Neural progenitor cell (in vitro differentiated cells): ENCODE data around the gene NPHP4. TPM values are rescaled to one million over a fixed set of nuclear protein-coding genes. Genes with fewer than 3 reads are reported as not detected.

Experiments used
- DNase-seq: peaks from one replicate; pipeline ENCODE4 v3.0.0-alpha.2; 2016; ENCODE audit warnings: low spot score
- H2AFZ ChIP-seq: fragments of 200-600 bp; sonication (generic); replicated peaks from 2 replicates; pipeline ENCODE4 v1.6.1; 2016; ENCODE audit warnings: antibody characterized with exemption
- H3F3A ChIP-seq: fragments of 200-600 bp; sonication (generic); 2 replicates; pipeline ENCODE4 v1.6.1; 2016; ENCODE audit warnings: antibody characterized with exemption, low read depth
- H3K27ac ChIP-seq: fragments of 200-600 bp; sonication (generic); 2 replicates; pipeline ENCODE4 v1.5.1; 2016; ENCODE audit warnings: mild to moderate bottlenecking
- H3K27me3 ChIP-seq: fragments of 200-600 bp; sonication (generic); 2 replicates; pipeline ENCODE4 v1.6.1; 2016; ENCODE audit warnings: mild to moderate bottlenecking, moderate library complexity
- H3K36me3 ChIP-seq: fragments of 200-600 bp; sonication (generic); 2 replicates; pipeline ENCODE4 v1.5.1; 2016
- H3K4me1 ChIP-seq: fragments of 200-600 bp; sonication (generic); 2 replicates; pipeline ENCODE4 v1.6.1; 2016; ENCODE audit warnings: mixed run types
- H3K4me2 ChIP-seq: fragments of 200-600 bp; sonication (generic); 2 replicates; pipeline ENCODE4 v1.6.1; 2016
- H3K4me3 ChIP-seq: fragments of 200-600 bp; sonication (generic); 2 replicates; pipeline ENCODE4 v1.5.1; 2016
- H3K79me2 ChIP-seq: fragments of 200-600 bp; sonication (generic); 2 replicates; pipeline ENCODE4 v1.6.1; 2016; ENCODE audit warnings: low read depth
- H3K9ac ChIP-seq: fragments of 200-600 bp; sonication (generic); 2 replicates; pipeline ENCODE4 v1.6.1; 2016
- H3K9me3 ChIP-seq: fragments of 200-600 bp; sonication (generic); 2 replicates; pipeline ENCODE4 v1.5.1; 2016; ENCODE audit warnings: low read depth
- H4K20me1 ChIP-seq: fragments of 200-600 bp; sonication (generic); 2 replicates; pipeline ENCODE4 v1.6.1; 2016; ENCODE audit warnings: low read depth
- H3K27ac Mint-ChIP-seq: 3 replicates; pipeline ENCODE4 v1.8.0; 2021; ENCODE audit warnings: mixed read lengths
- H3K27me3 Mint-ChIP-seq: 2 replicates; pipeline ENCODE4 v1.8.0; 2022; ENCODE audit warnings: low read depth, mild to moderate bottlenecking, inconsistent platforms, moderate library complexity, mixed read lengths; ENCODE audit not compliant: insufficient read depth
- H3K36me3 Mint-ChIP-seq: 3 replicates; pipeline ENCODE4 v1.8.0; 2021; ENCODE audit warnings: mixed read lengths
- H3K4me1 Mint-ChIP-seq: 3 replicates; pipeline ENCODE4 v1.8.0; 2021; ENCODE audit warnings: mixed read lengths
- H3K4me3 Mint-ChIP-seq: 3 replicates; pipeline ENCODE4 v1.8.0; 2021; ENCODE audit warnings: mild to moderate bottlenecking, moderate library complexity, mixed read lengths
- H3K9me3 Mint-ChIP-seq: 3 replicates; pipeline ENCODE4 v1.8.0; 2020; ENCODE audit warnings: mixed read lengths
- EZH2 ChIP-seq: fragments of 200-600 bp; sonication (generic); IDR thresholded peaks from 2 replicates; pipeline ENCODE4 v1.6.1; 2017; ENCODE audit warnings: antibody characterized with exemption, mild to moderate bottlenecking, moderate library complexity
- EZH2phosphoT487 ChIP-seq: fragments of 200-600 bp; sonication (generic); IDR thresholded peaks from 2 replicates; pipeline ENCODE4 v1.6.1; 2017; ENCODE audit warnings: antibody characterized with exemption
- total RNA-seq: library from RNA; depleted of rRNA; stranded (reverse); fragments of >200 nt; gene quantifications from 2 replicates; pipeline ENCODE4 v1.2.3, GENCODE V29; 2015; ENCODE audit warnings: low replicate concordance
- TF ChIP-seq, protein P1 (sequence below): fragments of 200-600 bp; sonication (generic); IDR thresholded peaks from 2 replicates; pipeline ENCODE4 v1.5.1; 2017; ENCODE audit warnings: antibody characterized with exemption, mild to moderate bottlenecking

The NPHP4 gene
- total RNA-seq, 1 donor from 2014 or later: 8.9 TPM

DNA sequence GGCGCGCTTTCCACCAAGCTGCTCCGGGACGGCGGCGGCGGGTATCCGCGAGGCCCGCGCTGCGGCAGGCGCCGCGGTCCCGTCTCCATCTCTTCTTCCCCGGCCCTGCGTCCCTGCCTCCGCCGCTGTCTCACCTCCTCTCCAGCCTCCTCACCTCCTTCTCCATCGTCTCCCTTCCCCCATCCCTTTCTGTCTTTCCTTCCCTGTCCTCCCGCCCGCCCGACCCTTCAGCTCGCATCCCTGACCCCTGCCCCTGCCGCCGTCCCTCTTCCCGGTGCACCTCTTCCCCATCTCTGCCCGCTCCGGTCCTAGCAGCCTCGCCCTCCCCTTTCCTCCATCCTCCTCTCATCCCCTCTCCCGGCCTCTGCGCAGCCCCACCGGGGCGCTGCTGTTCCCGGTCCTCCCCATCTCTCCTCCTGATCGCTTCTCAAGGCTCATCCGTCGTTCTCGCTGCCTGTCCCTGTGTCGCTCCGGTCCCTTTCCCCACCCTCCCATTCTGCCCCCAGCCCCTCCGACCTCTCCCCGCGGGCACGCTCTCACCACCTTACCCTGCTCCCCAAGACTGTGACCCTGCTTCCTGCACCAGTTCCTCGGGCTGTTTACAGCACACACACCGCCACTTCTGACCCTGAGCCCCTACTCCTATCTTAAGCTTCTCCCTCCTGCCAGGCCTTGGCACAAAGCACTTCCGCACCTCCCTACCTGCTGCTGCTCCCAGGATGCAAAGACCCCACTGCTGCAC is 760 bp upstream of the NPHP4 start:
- H3K36me3 Mint-ChIP-seq: no peaks in the 10 kb centered on the region
- no peak overlapping the region for H3K27ac ChIP-seq
- H3K4me3 ChIP-seq: peak overlapping the region; percentile 92
- H3K4me3 Mint-ChIP-seq: peak overlapping the region; percentile 90
- no peaks in the 10 kb centered on the region for H3K9me3 ChIP-seq
- no peaks in the 10 kb centered on the region for H3K9me3 Mint-ChIP-seq
- no peaks in the 10 kb centered on the region for H3K36me3 ChIP-seq
- H3K9ac ChIP-seq: no peak overlapping the region
- peaks cover 7% of the 10 kb centered on the region for H3K27me3 ChIP-seq
- no peak overlapping the region for H2AFZ ChIP-seq
- peaks cover 24% of the 10 kb centered on the region for H4K20me1 ChIP-seq
- peak; percentile 63 for DNase-seq
- peaks cover 24% of the 10 kb centered on the region for H3K79me2 ChIP-seq
- peaks cover 13% of the 10 kb centered on the region for H3K27me3 Mint-ChIP-seq
- H3K4me2 ChIP-seq: peak overlapping the region; percentile 96
- peaks cover 17% of the 10 kb centered on the region for H3F3A ChIP-seq
- H3K4me1 Mint-ChIP-seq: peaks cover 25% of the 10 kb centered on the region
- H3K27ac Mint-ChIP-seq: peak overlapping the region; percentile 28
- H3K4me1 ChIP-seq: peaks cover 12% of the 10 kb centered on the region
- no peak for TF ChIP-seq EZH2phosphoT487
- TF ChIP-seq EZH2: peak; percentile 48
- TF ChIP-seq, protein P1, sequence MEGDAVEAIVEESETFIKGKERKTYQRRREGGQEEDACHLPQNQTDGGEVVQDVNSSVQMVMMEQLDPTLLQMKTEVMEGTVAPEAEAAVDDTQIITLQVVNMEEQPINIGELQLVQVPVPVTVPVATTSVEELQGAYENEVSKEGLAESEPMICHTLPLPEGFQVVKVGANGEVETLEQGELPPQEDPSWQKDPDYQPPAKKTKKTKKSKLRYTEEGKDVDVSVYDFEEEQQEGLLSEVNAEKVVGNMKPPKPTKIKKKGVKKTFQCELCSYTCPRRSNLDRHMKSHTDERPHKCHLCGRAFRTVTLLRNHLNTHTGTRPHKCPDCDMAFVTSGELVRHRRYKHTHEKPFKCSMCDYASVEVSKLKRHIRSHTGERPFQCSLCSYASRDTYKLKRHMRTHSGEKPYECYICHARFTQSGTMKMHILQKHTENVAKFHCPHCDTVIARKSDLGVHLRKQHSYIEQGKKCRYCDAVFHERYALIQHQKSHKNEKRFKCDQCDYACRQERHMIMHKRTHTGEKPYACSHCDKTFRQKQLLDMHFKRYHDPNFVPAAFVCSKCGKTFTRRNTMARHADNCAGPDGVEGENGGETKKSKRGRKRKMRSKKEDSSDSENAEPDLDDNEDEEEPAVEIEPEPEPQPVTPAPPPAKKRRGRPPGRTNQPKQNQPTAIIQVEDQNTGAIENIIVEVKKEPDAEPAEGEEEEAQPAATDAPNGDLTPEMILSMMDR: no peak

DNA sequence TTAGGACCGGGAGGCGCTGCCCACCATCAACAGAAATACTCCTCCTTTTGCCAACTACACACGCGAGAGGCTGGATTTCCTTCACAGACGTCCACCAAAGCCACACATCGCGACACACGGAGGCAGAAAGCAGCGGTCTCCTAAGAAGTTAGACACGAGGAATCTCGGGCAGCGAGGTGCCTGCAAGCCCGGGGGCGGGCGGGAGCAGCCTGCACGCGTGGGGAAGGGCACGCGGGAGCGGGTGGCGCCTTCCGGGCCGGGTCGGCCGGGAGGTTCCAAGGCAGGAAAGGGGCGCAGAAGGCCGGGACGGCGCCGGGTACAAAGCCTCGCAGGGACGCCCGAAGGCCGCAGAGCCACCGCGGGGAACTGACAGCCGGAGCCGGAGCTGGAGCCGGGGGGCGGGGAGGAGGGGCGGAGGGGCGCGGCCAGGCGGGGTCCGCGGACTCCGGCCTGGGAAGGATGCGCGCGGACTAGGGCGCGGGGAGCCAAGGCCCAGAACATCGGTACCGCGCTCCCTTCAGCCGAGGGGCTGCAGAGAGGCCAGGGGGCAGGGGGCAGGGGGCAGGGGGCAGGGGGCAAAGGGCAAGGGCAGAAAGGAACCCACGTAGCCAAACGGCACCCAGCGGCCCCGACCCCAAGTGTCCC is 722 bp downstream of the NPHP4 start:
- peaks cover 34% of the 10 kb centered on the region for H3K79me2 ChIP-seq
- TF ChIP-seq, protein P1: no peak
- no peak for TF ChIP-seq EZH2phosphoT487
- no peak for TF ChIP-seq EZH2
- no peak overlapping the region for H2AFZ ChIP-seq
- Mint-ChIP-seq H3K9me3 (no peaks in the 10 kb centered on the region), H3K36me3 (peaks cover 5% of the 10 kb centered on the region), H3K27ac (no peak overlapping the region), H3K4me3 (peak overlapping the region; percentile 94), H3K4me1 (peaks cover 25% of the 10 kb centered on the region), H3K27me3 (peaks cover 9% of the 10 kb centered on the region)
- peaks cover 24% of the 10 kb centered on the region for H4K20me1 ChIP-seq
- peaks cover 12% of the 10 kb centered on the region for H3K4me1 ChIP-seq
- H3K9me3 ChIP-seq: no peaks in the 10 kb centered on the region
- peak overlapping the region; percentile 50 for H3K9ac ChIP-seq
- DNase-seq: peak; percentile 87
- H3K36me3 ChIP-seq: no peaks in the 10 kb centered on the region
- H3K27ac ChIP-seq: no peak overlapping the region
- H3K4me3 ChIP-seq: peak overlapping the region; percentile 92
- H3K4me2 ChIP-seq: peak overlapping the region; percentile 100
- H3K27me3 ChIP-seq: peaks cover 7% of the 10 kb centered on the region
- peaks cover 17% of the 10 kb centered on the region for H3F3A ChIP-seq

DNA sequence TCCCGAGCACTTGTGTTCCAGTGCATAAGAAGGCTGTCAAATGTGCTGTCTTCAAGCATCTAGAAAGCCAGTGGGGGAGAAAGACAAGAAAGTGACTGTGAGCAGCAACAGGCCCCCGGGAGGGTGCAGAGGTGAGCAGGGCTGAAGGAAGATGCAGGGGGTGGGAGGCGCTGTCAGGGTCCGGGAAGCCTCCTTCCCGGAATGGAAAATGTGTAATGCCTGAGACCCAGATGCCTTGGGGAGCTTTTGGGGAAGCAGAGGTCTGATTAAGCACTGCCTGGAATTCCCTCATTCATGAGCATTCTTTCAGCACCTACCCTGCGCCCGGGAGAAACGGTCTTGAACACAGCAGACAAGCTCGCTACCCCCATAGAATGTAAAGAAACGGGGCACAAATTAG is 1.3 kb downstream of the NPHP4 start:
- Histone ChIP-seq H3K79me2 (peaks cover 34% of the 10 kb centered on the region), H3F3A (peaks cover 17% of the 10 kb centered on the region), H3K9me3 (no peaks in the 10 kb centered on the region), H3K27me3 (peaks cover 7% of the 10 kb centered on the region), H2AFZ (no peak overlapping the region), H3K4me1 (peaks cover 12% of the 10 kb centered on the region), H3K36me3 (no peaks in the 10 kb centered on the region), H3K27ac (no peak overlapping the region), H4K20me1 (peaks cover 24% of the 10 kb centered on the region), H3K9ac (peak overlapping the region; percentile 50), H3K4me2 (peak overlapping the region; percentile 100), H3K4me3 (peak overlapping the region; percentile 92)
- Mint-ChIP-seq H3K4me3 (peak overlapping the region; percentile 94), H3K36me3 (peaks cover 5% of the 10 kb centered on the region), H3K27me3 (peaks cover 8% of the 10 kb centered on the region), H3K27ac (no peak overlapping the region), H3K4me1 (peaks cover 25% of the 10 kb centered on the region), H3K9me3 (no peaks in the 10 kb centered on the region)
- no peak for TF ChIP-seq EZH2
- no peak for TF ChIP-seq EZH2phosphoT487
- TF ChIP-seq, protein P1: no peak
- DNase-seq: peak; percentile 59
